ENCODE measurements around the gene FAM20C.

GRCh38 chr7:294440-295154, 102.2 kb downstream of the FAM20C start:
- no peak for TF ChIP-seq POLR2AphosphoS5 (IDR thresholded peaks at IDR 0.05)
- TF ChIP-seq CTCF (IDR thresholded peaks at IDR 0.05), result no peak

All from suprapubic skin (tissue), 3 donors.